CD14-positive monocyte (primary cell): ENCODE results near the gene ARAP2. TPM values are rescaled to one million over a fixed set of nuclear protein-coding genes. Genes with fewer than 3 reads are reported as not detected.

Experiments
- DNase-seq, 3 donors: peaks; one replicate each; pipeline ENCODE4 v3.0.0-alpha.2; 2011 to 2022
- H2AFZ ChIP-seq: 2 replicates; pipeline ENCODE4 v1.6.0; 2012; ENCODE audit warnings: mild to moderate bottlenecking, low read depth, low read length, inconsistent platforms; ENCODE audit not compliant: insufficient read depth, poor library complexity, severe bottlenecking
- H3K27ac ChIP-seq, 2 donors: 1 replicate in 1 of 2; 2 replicates in 1 of 2; pipeline ENCODE4 v1.5.1; 2012 to 2013; ENCODE audit warnings: low read length in 2 of 2, control low read depth in 1 of 2, inconsistent platforms in 1 of 2, low read depth in 1 of 2, mild to moderate bottlenecking in 1 of 2
- H3K27me3 ChIP-seq, 2 donors: one replicate each; pipeline versions ENCODE4 v1.6.0 to v1.6.1; 2011 to 2013; ENCODE audit warnings: low read length in 2 of 2; ENCODE audit not compliant: control insufficient read depth in 2 of 2, insufficient read depth in 2 of 2
- H3K36me3 ChIP-seq, 2 donors: replicated peaks in 1 of 2; 1 replicate in 1 of 2; 2 replicates in 1 of 2; pipeline versions ENCODE4 v1.5.1 to v1.6.1; 2012 to 2013; ENCODE audit warnings: low read length in 2 of 2, control low read depth in 1 of 2, inconsistent platforms in 1 of 2, mild to moderate bottlenecking in 1 of 2; ENCODE audit not compliant: insufficient read depth in 2 of 2, control insufficient read depth in 1 of 2
- H3K4me1 ChIP-seq, 2 donors: 1 replicate in 1 of 2; 2 replicates in 1 of 2; pipeline versions ENCODE4 v1.5.1 to v1.6.1; 2012 to 2013; ENCODE audit warnings: low read length in 2 of 2, control low read depth in 1 of 2, inconsistent platforms in 1 of 2, mild to moderate bottlenecking in 1 of 2, moderate library complexity in 1 of 2; ENCODE audit not compliant: insufficient read depth in 2 of 2, control insufficient read depth in 1 of 2
- H3K4me2 ChIP-seq: replicated peaks from 2 replicates; pipeline ENCODE3; 2012; ENCODE audit warnings: low read length, moderate library complexity, mild to moderate bottlenecking; ENCODE audit not compliant: poor library complexity, severe bottlenecking; ENCODE audit errors: extremely low read depth
- H3K4me3 ChIP-seq, 3 experiments: fragments of 200-600 bp in 1 of 3; sonication (generic) in 1 of 3; replicated peaks in 1 of 3; 1 replicate in 2 of 3; 2 replicates in 1 of 3; pipeline ENCODE4 v1.5.1; 2011 to 2013; ENCODE audit warnings: low read length in 3 of 3, mild to moderate bottlenecking in 3 of 3, control low read depth in 2 of 3, low read depth in 2 of 3, inconsistent platforms in 1 of 3, moderate library complexity in 1 of 3
- H3K79me2 ChIP-seq: 2 replicates; pipeline ENCODE4 v1.6.0; 2012; ENCODE audit warnings: mild to moderate bottlenecking, control low read depth, inconsistent platforms, low read length, moderate library complexity; ENCODE audit not compliant: insufficient read depth
- H3K9ac ChIP-seq: 2 replicates; pipeline ENCODE4 v1.6.0; 2017; ENCODE audit warnings: low read length, mild to moderate bottlenecking; ENCODE audit not compliant: insufficient read depth, poor library complexity, severe bottlenecking
- H3K9me3 ChIP-seq, 2 donors: replicated peaks in 1 of 2; 1 replicate in 1 of 2; 2 replicates in 1 of 2; pipeline versions ENCODE4 v1.5.1 to v1.6.1; 2012 to 2013; ENCODE audit warnings: low read length in 2 of 2, control low read depth in 1 of 2; ENCODE audit not compliant: control insufficient read depth in 1 of 2, insufficient read depth in 1 of 2
- H4K20me1 ChIP-seq: 2 replicates; pipeline ENCODE4 v1.6.0; 2012; ENCODE audit warnings: mild to moderate bottlenecking, low read length, control low read depth, moderate library complexity; ENCODE audit not compliant: insufficient read depth
- H3K27ac Mint-ChIP-seq, 7 donors: one replicate each; pipeline ENCODE4 v1.8.0; 2020; ENCODE audit warnings: mild to moderate bottlenecking in 7 of 7, mixed read lengths in 7 of 7, moderate library complexity in 6 of 7, inconsistent platforms in 2 of 7
- H3K27me3 Mint-ChIP-seq, 3 donors: one replicate each; pipeline ENCODE4 v1.8.0; 2021 to 2022; ENCODE audit warnings: low read depth in 3 of 3, mild to moderate bottlenecking in 3 of 3, mixed read lengths in 3 of 3, moderate library complexity in 3 of 3, inconsistent platforms in 1 of 3
- H3K36me3 Mint-ChIP-seq, 2 donors: one replicate each; pipeline ENCODE4 v1.8.0; 2020; ENCODE audit warnings: mixed read lengths in 2 of 2, inconsistent platforms in 1 of 2, mild to moderate bottlenecking in 1 of 2
- H3K4me1 Mint-ChIP-seq: one replicate; pipeline ENCODE4 v1.8.0; 2020; ENCODE audit warnings: mild to moderate bottlenecking, mixed read lengths
- H3K4me3 Mint-ChIP-seq, 2 donors: one replicate each; pipeline ENCODE4 v1.8.0; 2020; ENCODE audit warnings: mild to moderate bottlenecking in 2 of 2, mixed read lengths in 2 of 2, moderate library complexity in 1 of 2
- H3K9me3 Mint-ChIP-seq, 7 donors: one replicate each; pipeline ENCODE4 v1.8.0; 2020 to 2022; ENCODE audit warnings: mixed read lengths in 7 of 7, mild to moderate bottlenecking in 6 of 7, moderate library complexity in 6 of 7, inconsistent platforms in 2 of 7
- CTCF ChIP-seq: fragments of 200-600 bp; IDR thresholded peaks from one replicate; pipeline ENCODE4 v1.8.0; 2022; ENCODE audit warnings: antibody characterized with exemption, mild to moderate bottlenecking
- WGBS: methylation state at CpG from one replicate; pipeline ENCODE4 v1.1.5; 2013; ENCODE audit warnings: missing lambda C conversion rate; ENCODE audit not compliant: insufficient coverage; 5-methylcytosine and 5-hydroxymethylcytosine counted together
- intact Hi-C, 2 donors: fragments of 100-400 bp; cut with micrococcal nuclease; formaldehyde crosslinking; loops; one replicate each; pipeline versions ENCODE4 v1.15.0 to v1.15.1; 2023
- polyA plus RNA-seq, 3 donors: library from polyadenylated mRNA; depleted of rRNA in 1 of 3; unstranded in 2 of 3; stranded (reverse) in 1 of 3; fragments of 300-500 nt in 2 of 3; fragments of >200 nt in 1 of 3; fragmentation: Illumina TruSeq in 2 of 3; gene quantifications; 1 replicate in 2 of 3; 2 replicates in 1 of 3; pipeline ENCODE4 v1.2.3, GENCODE V29; 2012 to 2021

ARAP2 gene
- polyA plus RNA-seq, 3 donors: 4.6 to 17.7 (median 5.6) TPM

- intact Hi-C loops: no loop called here
- no peak for DNase-seq
- Mint-ChIP-seq H3K4me1 (no peaks in the 10 kb centered on the region), H3K9me3 (no peaks in the 10 kb centered on the region), H3K36me3 (peaks cover 8 to 17% of the 10 kb centered on the region in 2 donors), H3K27me3 (no peaks in the 10 kb centered on the region), H3K27ac (no peak overlapping the region), H3K4me3 (no peak overlapping the region)
- no peak overlapping the region for H3K27ac ChIP-seq
- no peak overlapping the region for H3K4me2 ChIP-seq
- H3K4me1 ChIP-seq: no peaks in the 10 kb centered on the region
- peaks cover 71 to 98% of the 10 kb centered on the region in 2 donors for H3K36me3 ChIP-seq
- H3K9me3 ChIP-seq: no peaks in the 10 kb centered on the region
- no peaks in the 10 kb centered on the region for H3K79me2 ChIP-seq
- H3K27me3 ChIP-seq: no peaks in the 10 kb centered on the region
- no peaks in the 10 kb centered on the region for H4K20me1 ChIP-seq
- no peak overlapping the region for H3K4me3 ChIP-seq
- H3K9ac ChIP-seq: no peak overlapping the region
- no CpG with 5 or more reads among the region's 4 CpGs for WGBS
- TF ChIP-seq CTCF: no peak
- no peak overlapping the region for H2AFZ ChIP-seq
Measured at GRCh38 chr4:36078319-36078718, 166.0 kb downstream of the ARAP2 start.

- Histone ChIP-seq H3K27me3 (no peaks in the 10 kb centered on the region), H2AFZ (no peak overlapping the region), H3K36me3 (peaks cover 51 to 92% of the 10 kb centered on the region in 2 donors), H3K9me3 (no peaks in the 10 kb centered on the region), H3K79me2 (no peaks in the 10 kb centered on the region), H3K27ac (no peak overlapping the region), H3K4me3 (no peak overlapping the region), H3K4me1 (no peaks in the 10 kb centered on the region), H3K9ac (no peak overlapping the region), H3K4me2 (no peak overlapping the region), H4K20me1 (no peaks in the 10 kb centered on the region)
- no peak overlapping the region for H3K4me3 Mint-ChIP-seq
- H3K27ac Mint-ChIP-seq: no peak overlapping the region
- TF ChIP-seq CTCF: no peak
- peaks cover 33 to 48% of the 10 kb centered on the region in 2 donors for H3K36me3 Mint-ChIP-seq
- H3K4me1 Mint-ChIP-seq: no peaks in the 10 kb centered on the region
- H3K9me3 Mint-ChIP-seq: no peaks in the 10 kb centered on the region
- intact Hi-C loops: no loop called here
- H3K27me3 Mint-ChIP-seq: no peaks in the 10 kb centered on the region
- WGBS: no CpG with 5 or more reads among the region's 3 CpGs
- DNase-seq: no peak
Measured at GRCh38 chr4:36072529-36072928, 171.8 kb downstream of the ARAP2 start.
